ENCODE results near the gene WBP1L.

Gene WBP1L

DNA sequence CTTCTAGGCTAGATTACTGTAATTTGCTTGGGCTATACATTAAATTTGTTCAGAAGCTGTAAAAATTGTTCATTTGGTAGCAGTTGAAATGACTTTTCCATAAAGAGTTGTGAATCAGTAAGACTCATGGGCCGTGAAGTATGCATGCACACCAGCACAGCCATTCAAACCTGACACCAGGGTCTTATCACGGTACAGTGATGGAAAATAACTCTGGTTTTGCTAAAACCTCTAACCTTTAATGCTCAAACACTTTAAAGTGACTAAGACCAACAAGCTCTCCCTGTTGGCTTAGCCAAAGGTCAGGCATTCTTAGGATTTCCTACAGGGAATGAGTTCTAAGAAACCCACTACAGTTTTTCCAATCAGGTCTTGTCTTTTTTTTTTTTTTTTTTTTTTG, 41.0 kb upstream of the WBP1L start:
- no peak overlapping the region for H3K4me3 ChIP-seq (ENCODE audit: low read depth, low read length)
- H3K27ac ChIP-seq = no peak overlapping the region
- peaks cover 14% of the 10 kb centered on the region for H3K36me3 ChIP-seq (replicated peaks)
- no peak for DNase-seq
- in situ Hi-C loops (cut with HindIII; ENCODE audit: low pct_ligation_motif_present, low sequenced_read_pairs) = no loop called here
- no peaks in the 10 kb centered on the region for H3K27me3 ChIP-seq (replicated peaks)
- TF ChIP-seq, protein P1, sequence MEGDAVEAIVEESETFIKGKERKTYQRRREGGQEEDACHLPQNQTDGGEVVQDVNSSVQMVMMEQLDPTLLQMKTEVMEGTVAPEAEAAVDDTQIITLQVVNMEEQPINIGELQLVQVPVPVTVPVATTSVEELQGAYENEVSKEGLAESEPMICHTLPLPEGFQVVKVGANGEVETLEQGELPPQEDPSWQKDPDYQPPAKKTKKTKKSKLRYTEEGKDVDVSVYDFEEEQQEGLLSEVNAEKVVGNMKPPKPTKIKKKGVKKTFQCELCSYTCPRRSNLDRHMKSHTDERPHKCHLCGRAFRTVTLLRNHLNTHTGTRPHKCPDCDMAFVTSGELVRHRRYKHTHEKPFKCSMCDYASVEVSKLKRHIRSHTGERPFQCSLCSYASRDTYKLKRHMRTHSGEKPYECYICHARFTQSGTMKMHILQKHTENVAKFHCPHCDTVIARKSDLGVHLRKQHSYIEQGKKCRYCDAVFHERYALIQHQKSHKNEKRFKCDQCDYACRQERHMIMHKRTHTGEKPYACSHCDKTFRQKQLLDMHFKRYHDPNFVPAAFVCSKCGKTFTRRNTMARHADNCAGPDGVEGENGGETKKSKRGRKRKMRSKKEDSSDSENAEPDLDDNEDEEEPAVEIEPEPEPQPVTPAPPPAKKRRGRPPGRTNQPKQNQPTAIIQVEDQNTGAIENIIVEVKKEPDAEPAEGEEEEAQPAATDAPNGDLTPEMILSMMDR (IDR thresholded peaks at IDR 0.05; ENCODE audit: low read depth, low read length, missing control alignments) = no peak

DNA sequence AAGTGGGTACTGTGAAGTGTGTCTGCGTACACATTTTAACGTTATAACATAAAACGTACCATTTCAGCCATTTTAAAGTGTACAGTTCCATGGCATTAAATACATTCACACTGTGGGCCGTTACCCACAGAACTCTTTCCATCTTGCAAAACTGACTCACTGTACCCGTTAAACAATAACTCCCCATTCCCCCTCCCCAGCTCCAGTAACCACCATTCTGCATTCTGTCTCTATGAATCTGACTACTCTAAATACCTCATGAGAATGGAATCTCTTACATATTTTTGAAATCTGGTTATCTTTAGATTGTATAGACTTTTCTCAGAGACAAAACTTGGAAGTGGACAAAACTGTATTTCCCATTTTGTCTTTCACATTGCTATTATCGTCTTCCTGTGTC, 38.8 kb upstream of the WBP1L start:
- no peaks in the 10 kb centered on the region for H3K27me3 ChIP-seq (replicated peaks)
- no peak overlapping the region for H3K4me3 ChIP-seq (ENCODE audit: low read depth, low read length)
- peak overlapping the region; percentile 77 for H3K27ac ChIP-seq
- peak; percentile 82 for DNase-seq
- TF ChIP-seq, protein P1 (IDR thresholded peaks at IDR 0.05; ENCODE audit: low read depth, low read length, missing control alignments) = no peak
- peaks cover 3% of the 10 kb centered on the region for H3K36me3 ChIP-seq (replicated peaks)
- in situ Hi-C loops (cut with HindIII; ENCODE audit: low pct_ligation_motif_present, low sequenced_read_pairs) = no loop called here

DNA sequence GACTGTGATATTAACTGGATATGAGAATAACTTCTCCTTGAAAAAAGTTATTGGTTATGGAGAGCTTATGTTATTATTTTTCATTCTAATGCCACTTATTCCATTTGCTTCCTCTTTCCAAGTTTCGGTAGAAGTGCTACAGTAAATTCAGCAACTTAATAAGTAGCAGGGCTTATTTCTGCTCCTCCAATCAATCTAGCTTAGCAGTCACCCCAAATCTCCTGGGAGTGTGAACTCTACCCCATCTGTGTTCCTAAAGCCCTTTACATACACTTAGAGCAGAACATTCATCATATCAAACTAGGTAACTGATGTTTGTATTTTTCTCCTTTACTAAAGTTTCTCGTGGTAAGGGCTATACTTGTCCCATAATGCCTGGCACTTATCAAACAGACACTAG, 38.2 kb upstream of the WBP1L start:
- peak overlapping the region; percentile 77 for H3K27ac ChIP-seq
- in situ Hi-C loops (cut with HindIII; ENCODE audit: low pct_ligation_motif_present, low sequenced_read_pairs) = no loop called here
- TF ChIP-seq, protein P1 (IDR thresholded peaks at IDR 0.05; ENCODE audit: low read depth, low read length, missing control alignments) = no peak

DNA sequence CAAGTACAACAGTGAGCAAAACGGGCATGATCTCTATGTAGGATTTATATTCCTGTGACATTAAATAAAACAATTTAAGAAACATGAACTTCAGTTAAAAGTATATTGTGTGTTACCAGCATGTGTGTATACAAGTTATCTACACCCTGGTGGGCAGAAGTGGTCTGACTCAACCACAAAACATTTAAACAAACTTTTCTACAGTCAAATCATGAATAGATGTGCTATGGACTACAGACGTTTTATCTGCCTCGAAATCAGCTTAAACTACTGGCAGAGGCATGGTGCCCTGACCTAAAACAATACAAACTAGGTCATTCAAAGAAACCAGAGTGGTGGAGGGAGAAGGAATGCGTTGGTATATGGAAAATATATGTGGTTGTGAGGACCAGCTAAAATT, 33.1 kb upstream of the WBP1L start:
- Histone ChIP-seq H3K27me3 (replicated peaks) (no peaks in the 10 kb centered on the region), H3K27ac (peak overlapping the region; percentile 2), H3K36me3 (replicated peaks) (no peaks in the 10 kb centered on the region), H3K4me3 (ENCODE audit: low read depth, low read length) (no peak overlapping the region)
- TF ChIP-seq, protein P1 (IDR thresholded peaks at IDR 0.05; ENCODE audit: low read depth, low read length, missing control alignments) = peak; percentile 21
- in situ Hi-C loops (cut with HindIII; ENCODE audit: low pct_ligation_motif_present, low sequenced_read_pairs) = no loop called here
- peak; percentile 79 for DNase-seq

More for the DNA sequence above, 38.2 kb upstream of the WBP1L start:
- Histone ChIP-seq H3K36me3 (replicated peaks) (peaks cover 3% of the 10 kb centered on the region), H3K4me3 (ENCODE audit: low read depth, low read length) (no peak overlapping the region), H3K27me3 (replicated peaks) (no peaks in the 10 kb centered on the region)
- DNase-seq = no peak

DNA sequence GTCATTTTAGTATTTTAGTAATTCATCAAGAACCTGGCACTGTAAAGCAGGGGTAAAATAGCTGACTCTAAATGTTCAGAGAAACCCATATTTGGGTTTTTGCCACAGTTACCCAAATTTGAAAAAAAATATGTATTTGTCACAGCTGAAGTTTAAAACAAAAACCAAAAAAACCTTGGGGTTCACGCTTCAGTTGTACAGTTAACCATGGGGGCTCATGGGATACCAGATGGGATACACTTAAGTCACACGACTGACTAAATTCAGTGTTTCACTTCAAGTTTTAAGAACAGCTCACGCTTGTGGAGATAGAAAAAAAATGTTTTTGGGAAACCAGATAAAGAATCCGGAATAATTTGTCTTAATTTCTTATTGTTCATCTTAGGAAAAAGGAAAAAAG, 31.7 kb upstream of the WBP1L start:
- Histone ChIP-seq H3K27me3 (replicated peaks) (no peaks in the 10 kb centered on the region), H3K36me3 (replicated peaks) (no peaks in the 10 kb centered on the region), H3K4me3 (ENCODE audit: low read depth, low read length) (no peak overlapping the region), H3K27ac (no peak overlapping the region)
- in situ Hi-C loops (cut with HindIII; ENCODE audit: low pct_ligation_motif_present, low sequenced_read_pairs) = no loop called here
- TF ChIP-seq, protein P1 (IDR thresholded peaks at IDR 0.05; ENCODE audit: low read depth, low read length, missing control alignments) = no peak
- no peak for DNase-seq

DNA sequence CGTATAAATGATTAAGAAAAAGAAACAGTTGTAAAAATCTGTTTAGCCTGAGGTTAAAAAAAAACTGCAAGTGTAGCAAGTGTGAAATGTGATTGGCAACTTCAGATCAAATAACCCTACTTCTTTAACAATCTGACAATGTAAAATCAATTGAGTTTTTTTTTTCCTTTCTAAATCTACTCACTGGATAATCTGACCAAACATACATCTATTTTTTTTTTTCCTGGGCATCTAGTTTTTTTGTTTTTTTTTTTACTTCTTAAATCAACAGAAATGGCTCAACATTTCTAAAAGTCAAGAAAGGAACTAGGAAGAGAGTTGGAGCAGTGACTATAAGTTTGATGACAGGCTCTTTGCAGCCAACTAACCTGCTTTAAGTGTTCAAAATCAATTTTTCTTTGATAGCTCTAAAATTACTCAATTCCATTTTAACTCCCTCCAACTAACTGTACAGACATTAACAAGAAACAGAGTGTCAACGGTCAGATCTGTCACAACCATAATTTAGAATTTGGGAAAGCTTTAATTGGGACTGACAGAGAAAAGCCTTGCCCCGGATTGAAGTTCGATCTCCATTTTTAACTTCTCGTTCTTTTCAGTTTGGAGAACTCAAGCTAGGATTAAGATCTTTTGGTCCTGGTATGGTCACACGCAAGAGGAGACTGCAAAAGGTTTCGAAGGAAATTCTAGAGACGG, 30.8 kb upstream of the WBP1L start:
- peak overlapping the region; percentile 86 for H3K27ac ChIP-seq
- DNase-seq = no peak
- no peaks in the 10 kb centered on the region for H3K27me3 ChIP-seq (replicated peaks)
- in situ Hi-C loops (cut with HindIII; ENCODE audit: low pct_ligation_motif_present, low sequenced_read_pairs) = no loop called here
- no peaks in the 10 kb centered on the region for H3K36me3 ChIP-seq (replicated peaks)
- TF ChIP-seq, protein P1 (IDR thresholded peaks at IDR 0.05; ENCODE audit: low read depth, low read length, missing control alignments) = no peak
- peak overlapping the region; percentile 90 for H3K4me3 ChIP-seq (ENCODE audit: low read depth, low read length)

Data from brain microvascular endothelial cell (primary cell).